ENCODE results near the gene NLK.

GRCh38 chr17:28043741-28044140 lies 1.3 kb downstream of the NLK start:
- no peak for TF ChIP-seq ARID3A (IDR thresholded peaks at IDR 0.05; ENCODE audit: low read depth, low read length)
- TF ChIP-seq CTCF (CRISPR knock-in tag; IDR thresholded peaks at IDR 0.05) = no peak
- TF ChIP-seq ZFP36 (IDR thresholded peaks at IDR 0.05; ENCODE audit: borderline replicate concordance, low read depth, low read length, partially characterized antibody) = no peak
- TF ChIP-seq PHB2 (IDR thresholded peaks at IDR 0.05; ENCODE audit: partially characterized antibody) = no peak
- TF ChIP-seq TP53 (CRISPR knock-in tag; conservative IDR thresholded peaks at IDR 0.05) = no peak
- TF ChIP-seq BRCA1 (CRISPR knock-in tag; IDR thresholded peaks at IDR 0.05) = no peak
- no peak for TF ChIP-seq REL (CRISPR knock-in tag; conservative IDR thresholded peaks at IDR 0.05)
- no peak for TF ChIP-seq POLR2AphosphoS2 (IDR thresholded peaks at IDR 0.05; ENCODE audit: low read depth, low read length)
- no peak for TF ChIP-seq EP300 (IDR thresholded peaks at IDR 0.05; ENCODE audit: low read depth in 2 of 2, low read length in 2 of 2)
- TF ChIP-seq EP300 (CRISPR knock-in tag; IDR thresholded peaks at IDR 0.05; ENCODE audit: borderline replicate concordance) = no peak
- no peak for TF ChIP-seq KDM6A (CRISPR knock-in tag; IDR thresholded peaks at IDR 0.05; ENCODE audit: low read depth)
- TF ChIP-seq ZNF839 (CRISPR knock-in tag; IDR thresholded peaks at IDR 0.05; ENCODE audit: borderline replicate concordance) = no peak
- no peak for TF ChIP-seq ZNF431 (CRISPR knock-in tag; IDR thresholded peaks at IDR 0.05; ENCODE audit: borderline replicate concordance, low read depth)
- no peak for TF ChIP-seq EZH2 (conservative IDR thresholded peaks at IDR 0.05; ENCODE audit: low read depth, low read length)
